HL-60/S4 treated with phorbol 12-myristate 13-acetate at 8.2 ng/mL for 4 days and 3 days (cell line): ENCODE results near the gene RAD51B.

Source experiments
- in situ Hi-C: fragments of 300-500 bp; cut with MboI; formaldehyde crosslinking; loops from 2 replicates; pipeline ENCODE4 v1.15.0; 2022; ENCODE audit warnings: low sequenced_read_pairs

Gene RAD51B

DNA sequence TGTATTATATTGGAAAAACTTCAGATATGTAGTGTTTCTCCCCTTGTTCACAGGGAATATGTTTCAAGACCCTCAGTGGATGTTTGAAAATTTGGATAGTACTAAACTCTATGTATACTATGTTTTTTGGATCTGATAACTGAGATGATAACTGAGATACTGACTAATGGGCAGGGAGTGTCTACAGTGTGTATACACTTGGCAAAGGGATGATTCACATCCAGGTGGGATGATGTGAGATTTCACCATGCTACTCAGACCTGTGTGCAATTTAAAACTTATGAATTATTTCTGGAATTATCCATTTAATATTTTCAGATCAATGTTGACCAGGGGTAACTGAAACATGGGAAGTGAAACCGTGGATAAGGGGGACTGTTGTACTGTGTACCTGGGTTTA is 13.8 kb downstream of the RAD51B start:
- in situ Hi-C loops = no loop called here

DNA sequence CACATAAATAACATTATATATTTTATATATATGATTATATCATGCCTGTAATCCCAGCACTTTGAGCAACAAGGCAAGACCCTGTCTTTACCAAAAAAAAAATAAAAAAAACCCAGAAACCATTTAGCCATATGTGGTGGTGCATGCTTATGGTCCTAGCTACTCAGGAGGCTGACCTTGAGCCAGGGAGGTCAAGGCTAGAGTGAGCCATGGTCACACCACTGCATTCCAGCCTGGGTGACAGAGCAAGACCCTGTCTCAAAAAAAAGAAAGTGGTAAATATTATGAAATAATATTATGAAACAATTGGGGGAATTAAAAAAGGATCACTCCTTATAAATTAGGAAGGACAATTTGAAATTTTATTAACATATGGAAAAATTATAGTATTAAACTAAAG is 16.0 kb downstream of the RAD51B start:
- in situ Hi-C loops = no loop called here

DNA sequence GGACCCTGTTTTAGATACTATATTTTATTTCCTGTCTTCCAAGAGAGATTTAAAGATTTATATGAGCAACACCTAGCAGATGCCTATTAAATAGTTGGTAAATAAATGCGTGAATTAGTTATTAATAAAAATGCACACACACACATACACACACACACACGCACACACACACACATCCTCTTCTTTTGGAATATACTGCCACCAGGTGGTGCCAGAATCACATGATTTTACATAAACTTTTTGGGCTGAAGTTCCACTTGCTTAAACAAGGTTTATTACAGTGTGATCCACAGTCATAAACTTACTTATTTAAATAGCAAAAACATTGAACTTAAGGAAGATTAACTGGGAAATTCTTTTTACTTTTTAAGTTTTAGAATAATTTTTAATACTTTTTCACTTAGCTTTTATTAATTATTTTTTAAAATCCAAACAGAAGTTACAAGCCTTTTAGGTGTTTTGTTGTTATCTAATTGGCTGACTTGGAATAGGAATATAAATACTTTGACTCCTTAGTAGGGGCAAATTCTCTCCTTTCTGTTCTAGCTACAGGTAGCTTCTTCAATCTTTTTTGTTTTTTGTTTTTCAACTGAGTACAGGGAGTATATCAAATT is 17.5 kb downstream of the RAD51B start:
- in situ Hi-C loops = no loop called here

DNA sequence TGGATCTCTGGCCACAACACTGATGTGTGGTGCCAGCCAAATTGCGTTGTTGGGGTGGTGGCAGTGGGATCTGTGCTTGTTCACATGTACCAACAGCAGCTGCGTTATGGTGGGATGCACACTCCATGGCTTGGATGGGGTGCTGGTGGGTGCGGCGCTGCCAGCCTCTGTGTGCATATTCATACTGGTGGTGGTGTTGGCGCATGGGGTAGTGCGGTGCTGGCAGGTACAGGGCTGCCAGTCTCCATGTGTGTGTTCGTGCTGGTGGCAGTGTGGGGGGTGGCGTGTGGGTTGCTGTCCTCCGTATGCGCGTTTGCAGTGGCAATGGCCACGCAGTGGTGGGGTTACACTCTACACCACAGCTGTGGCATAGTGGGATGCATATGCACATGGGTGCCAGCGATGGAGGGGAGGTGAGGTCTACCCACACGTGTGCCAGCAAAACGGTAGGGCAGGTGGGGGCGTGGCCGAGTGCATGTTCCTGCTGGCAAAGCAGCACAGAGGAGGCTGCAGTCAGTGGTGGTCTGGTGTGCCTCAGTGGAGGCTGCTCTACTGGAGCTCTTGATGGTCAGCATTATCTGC is 26.5 kb downstream of the RAD51B start:
- in situ Hi-C loops = no loop called here

DNA sequence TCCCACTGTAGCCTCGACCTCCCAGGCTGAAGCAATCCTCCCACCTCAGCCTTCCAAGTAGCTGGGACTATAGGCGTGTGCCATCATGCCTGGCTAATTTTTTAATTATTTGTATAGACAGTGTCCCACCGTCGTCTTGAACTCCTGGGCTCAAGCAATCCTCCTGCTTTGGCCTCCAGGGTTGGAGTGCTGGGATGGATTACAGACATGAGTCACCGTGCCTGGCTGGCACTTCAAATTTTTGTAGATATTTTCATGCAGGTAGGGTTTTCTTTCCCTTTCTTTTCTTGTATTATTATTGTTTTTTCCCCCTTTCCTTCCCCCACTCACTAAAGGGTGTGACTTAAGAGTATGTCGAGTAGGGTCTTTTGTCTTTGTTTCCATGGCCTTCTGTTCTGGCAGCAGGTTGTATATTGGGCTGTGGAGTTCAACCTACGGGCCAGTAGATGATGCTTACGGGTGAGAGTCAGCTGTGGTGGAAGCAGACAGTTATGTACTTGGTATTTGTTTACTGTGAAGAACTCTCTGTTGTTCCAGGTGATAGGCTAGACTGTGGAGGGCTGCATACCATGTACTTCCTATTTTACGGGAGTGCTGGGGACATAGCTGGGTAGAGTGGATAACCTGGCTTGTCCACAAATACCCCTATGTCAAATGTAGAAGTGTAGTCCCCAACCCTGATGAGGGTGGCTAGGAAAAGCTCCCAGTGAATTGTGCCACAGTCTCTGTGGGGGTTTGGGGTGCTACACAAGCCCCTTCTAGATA is 30.7 kb downstream of the RAD51B start:
- in situ Hi-C loops = no loop called here

DNA sequence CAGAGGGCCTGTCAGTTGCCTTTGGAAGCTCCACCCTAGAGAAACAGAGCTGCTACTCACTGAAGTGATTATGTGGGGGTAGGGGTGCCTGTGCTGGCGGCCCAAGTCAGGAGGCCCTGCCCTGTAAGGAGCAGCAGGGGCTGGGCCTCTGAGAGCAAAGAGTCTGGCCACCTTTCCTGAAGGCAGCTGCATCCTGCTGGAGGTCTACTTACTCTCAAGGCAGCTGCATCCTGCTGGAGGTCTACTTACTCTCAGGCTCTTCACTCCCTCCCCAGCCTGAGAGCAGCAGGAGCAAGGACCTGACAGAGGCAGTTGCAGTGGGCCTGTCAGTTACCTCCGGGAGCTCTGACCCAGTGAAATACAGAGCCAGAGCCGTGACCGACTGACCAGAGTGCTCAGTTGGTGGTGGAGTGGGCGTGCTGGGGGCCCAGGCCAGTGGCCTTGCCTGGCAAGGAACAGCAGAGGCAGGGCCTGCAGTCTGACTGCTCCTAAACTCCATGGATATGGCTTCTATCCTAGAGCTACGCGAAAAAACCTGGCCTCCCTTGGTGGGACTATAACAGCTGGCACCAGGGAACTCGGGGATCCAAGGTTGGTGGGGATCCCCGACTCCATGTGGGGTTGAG is 32.3 kb downstream of the RAD51B start:
- in situ Hi-C loops = no loop called here

DNA sequence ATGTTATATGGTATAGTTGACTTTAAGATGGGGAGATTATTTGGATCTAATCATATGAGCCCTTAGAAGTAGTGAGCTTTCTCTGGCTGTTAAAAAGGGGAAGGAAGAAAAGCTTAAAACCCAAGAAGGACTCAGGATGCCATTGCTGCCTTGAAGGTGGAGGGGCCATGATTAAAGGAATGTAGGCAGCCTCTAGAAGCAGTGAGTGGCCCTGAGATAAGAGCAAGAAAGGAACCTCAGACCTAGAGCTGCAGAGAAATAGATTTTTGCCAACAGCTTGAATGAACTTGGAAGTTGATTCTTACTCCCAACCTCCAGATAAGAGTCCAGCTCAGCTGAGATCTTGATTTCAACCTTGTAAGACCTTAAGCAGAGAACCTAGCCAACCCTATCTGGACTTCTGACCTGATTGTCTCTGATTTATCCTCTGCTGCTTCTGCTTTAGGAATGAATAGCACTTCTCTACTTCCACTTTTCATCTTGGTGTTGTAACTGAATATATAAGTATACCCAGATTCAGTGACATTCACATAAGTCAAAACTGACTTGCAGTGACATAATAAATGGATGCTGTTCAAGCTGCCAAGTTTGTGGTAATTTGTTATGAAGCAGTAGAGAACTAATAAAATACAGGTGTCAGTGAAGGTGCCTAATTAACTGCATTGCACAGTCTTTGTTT is 33.5 kb downstream of the RAD51B start:
- in situ Hi-C loops = no loop called here

DNA sequence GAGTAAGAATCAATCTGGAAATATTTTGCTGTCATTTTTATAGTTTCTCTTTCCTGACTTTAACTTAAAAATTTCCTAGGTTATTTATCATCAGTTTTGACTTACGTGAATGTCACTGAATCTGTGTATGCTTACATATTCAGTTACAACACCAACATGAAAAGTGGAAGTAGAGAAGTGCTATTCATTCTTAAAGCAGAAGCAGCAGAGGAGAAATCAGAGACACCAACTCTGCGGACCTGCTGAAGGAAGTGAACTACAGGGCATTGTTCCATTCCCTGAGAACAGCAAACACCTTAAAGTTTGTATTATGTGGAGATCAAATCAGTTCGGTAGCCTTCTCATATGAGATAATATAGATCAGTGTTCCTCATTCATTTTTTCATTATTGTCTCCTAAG is 34.1 kb downstream of the RAD51B start:
- in situ Hi-C loops = no loop called here

DNA sequence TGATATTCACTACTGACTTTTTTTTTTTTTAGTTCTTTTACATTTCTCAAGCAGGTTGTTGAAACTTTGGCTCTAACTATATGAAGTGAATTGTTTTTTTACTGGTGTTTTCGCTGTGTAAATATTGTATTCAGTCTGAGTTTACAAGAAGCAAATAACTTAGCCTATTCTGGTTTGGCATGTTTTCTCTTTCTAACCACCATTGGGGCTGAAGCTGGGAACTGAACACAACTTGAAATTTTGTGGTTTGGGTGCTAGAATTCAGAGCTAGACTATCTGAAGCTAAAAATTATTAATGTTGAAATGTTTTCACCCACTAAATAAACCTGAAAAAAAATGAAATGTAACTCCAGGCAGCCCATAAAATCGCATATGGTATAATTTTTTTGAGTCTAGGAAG is 37.2 kb downstream of the RAD51B start:
- in situ Hi-C loops = no loop called here

DNA sequence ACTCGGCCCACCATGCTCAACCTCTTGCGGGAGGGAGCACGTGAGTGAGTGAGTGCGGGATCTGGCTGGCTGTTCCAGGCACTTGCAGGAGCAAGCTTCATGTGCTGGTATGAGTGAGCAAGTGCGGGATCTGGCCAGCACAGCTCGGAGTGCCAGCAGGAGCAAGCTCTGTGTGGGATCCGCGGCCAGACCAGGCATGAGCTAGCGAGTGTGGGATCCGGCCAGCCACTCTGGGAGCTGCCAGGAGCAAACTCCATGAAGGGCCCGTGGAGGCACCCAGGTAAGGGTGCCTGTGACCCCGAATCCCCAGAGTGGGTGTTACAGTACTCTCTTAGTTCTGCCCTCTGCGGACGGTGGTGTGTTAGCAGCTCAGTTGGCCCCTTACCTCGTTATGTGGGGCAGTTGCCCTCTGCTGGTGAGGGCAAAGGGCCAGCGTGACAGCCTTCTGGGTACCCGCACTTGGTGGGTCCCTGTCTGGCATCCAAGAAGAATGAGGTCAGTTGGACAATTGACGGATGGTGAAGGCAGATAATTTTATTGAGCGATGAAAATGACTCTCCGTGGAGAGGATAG is 38.3 kb downstream of the RAD51B start:
- in situ Hi-C loops = no loop called here

DNA sequence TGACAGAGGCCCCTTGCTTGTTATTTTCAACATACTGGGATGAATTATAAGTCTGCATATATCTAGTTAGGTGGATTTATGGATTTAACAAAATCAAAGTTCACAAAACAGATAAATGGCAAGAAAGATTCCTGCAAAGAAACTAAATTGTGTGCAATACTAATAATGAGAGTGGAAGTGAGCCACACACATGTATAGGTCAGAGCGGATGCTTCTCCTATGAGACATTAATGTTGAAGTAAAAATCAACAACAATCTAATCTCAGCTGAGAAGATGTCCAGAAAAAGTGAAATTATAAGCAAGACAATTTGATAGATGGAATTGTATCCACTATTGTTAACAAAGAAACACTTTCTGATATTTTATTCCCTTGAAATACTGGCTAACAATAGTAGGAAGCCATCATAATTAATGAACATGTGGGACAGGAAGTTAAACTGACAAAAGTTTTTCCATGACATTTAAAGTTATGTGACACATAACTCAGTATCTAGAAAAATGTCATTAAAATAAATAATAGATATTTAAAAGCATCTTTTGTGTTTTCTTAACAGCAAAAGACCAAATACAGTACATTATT is 39.7 kb downstream of the RAD51B start:
- in situ Hi-C loops = no loop called here

DNA sequence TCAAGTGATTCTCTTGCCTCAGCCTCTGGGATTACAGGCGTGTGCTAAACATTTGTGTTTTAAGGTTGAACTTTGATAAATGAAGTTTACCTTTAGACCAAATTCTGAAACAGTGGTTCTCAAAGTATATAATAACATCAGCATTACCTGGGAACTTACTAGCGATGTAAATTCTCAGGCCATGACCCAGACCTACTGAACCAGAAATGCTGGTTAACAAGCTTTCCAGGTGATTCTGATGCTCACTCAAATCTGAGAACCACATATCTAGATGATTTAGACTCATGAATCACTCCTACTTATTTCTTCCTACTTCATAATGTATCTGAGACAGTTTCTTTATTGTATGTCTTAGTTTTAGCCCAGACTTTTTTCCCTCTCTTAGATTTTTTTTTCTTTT is 43.6 kb downstream of the RAD51B start:
- in situ Hi-C loops = no loop called here

DNA sequence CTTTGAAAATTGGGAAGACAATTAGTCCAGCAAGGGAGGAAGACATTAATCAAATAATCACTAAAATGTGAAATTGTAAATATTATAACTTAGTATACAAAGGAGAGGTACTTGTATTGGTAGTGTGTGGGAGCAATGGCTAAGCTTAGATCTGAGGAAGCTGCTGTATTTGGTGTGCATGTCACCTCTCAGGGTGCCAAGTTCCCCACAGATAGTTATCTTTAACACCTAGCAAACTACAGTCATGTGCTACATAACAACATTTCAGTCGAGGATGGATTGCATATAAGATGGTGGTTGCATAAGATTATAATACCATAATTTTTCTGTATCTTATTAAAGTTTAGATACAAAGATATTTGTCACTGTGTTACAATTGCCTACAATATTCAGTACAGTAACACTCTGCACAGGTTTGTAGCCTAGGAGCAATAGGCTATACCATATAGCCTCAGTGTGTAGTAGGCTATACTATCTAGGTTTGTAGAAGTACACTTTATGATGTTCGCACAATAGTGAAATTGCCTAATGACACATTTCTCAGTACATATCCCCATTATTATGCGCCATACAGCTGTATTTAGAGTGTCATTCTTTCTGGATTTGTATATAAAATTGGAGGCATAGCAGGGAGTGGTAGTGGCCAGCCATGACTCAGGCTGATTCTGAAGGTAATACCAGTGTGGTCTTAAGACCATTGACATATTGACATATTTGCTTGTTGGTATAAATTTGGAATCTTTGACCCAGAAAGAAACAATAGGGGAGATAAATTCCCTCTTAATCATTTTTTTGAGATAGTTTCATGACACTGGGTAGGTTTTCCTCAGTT is 55.8 kb downstream of the RAD51B start:
- in situ Hi-C loops = no loop called here

DNA sequence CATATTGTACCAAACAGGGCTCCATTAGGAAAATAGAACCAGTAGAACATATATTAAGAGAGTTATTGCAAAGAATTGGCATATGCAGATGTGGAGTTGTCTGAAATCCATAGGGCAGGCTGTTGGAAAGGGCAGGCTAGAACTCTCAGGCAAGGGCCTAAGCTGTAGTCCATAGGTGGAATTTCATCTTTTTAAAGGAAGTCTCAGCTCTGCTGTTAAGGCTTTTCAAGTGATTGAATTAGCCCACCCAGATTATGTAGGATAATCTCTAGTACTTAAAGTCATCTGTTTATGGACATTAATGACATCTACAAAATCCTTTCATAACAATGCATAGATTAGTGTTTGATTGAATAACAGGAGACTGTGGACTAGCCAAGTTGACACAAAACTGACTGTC is 59.4 kb downstream of the RAD51B start:
- in situ Hi-C loops = no loop called here

DNA sequence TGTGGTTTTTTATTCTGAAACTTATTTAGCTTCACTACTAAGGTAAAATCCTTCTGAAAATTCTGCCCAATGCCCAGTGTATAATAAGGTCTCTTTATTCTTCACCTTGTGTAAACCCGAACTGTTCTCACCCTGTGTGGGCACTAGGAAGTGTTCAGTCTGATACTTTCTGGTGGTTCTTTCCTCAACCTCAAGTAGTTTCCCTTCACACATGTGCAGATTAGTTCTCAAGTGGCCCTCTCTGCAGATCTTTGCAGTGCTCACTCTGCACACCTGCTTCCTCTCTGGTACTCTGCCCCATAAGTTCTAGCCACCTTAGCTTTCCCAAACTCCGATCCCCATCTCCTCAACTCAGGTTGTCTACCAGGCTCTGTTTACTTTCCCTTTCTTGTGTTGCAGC is 61.6 kb downstream of the RAD51B start:
- in situ Hi-C loops = no loop called here

DNA sequence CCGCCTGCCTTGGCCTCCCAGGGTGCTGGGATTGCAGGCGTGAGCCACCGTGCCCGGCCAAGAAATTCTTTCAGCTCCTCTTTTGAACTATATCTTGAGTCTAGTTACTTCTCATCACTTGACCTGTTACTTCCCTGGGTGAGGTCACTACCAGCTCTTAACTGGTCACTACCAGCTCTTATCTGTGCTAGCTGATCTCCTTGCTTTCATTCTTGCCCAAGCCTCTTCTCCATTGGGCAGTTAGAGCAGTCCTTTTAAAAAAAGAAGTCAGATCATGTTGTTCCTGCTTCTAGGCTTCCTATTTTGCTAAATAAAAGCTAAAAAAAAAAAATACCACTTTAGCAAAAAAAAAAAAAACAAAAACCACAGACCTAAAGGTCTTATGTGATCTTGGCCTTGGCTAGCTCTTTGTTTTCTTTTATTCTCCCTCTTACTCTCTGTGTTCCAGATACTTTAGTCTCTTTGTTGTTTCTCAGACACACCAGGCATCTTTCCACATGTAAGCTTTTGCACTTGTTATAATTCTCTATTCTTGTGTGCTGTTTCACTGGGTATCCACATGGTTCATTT is 63.5 kb downstream of the RAD51B start:
- in situ Hi-C loops = no loop called here

DNA sequence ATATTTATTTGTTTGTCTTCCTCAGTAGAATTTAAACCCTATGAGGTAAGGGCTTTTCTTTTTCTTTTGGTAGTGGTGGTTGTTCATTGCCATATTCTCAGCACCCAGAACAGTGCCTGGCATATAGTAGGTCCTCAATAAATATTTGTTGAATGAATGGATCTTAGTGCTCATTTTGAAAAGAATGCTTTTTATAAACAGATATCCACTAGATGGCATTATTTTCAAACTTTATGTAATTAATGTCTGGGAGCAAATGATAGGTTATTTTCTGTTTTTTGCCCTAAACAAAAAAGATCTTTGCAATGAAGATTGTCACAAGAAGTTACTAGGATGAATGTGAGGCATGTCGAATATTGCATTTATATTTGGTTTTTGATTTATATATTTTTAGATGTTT is 64.1 kb downstream of the RAD51B start:
- in situ Hi-C loops = no loop called here

DNA sequence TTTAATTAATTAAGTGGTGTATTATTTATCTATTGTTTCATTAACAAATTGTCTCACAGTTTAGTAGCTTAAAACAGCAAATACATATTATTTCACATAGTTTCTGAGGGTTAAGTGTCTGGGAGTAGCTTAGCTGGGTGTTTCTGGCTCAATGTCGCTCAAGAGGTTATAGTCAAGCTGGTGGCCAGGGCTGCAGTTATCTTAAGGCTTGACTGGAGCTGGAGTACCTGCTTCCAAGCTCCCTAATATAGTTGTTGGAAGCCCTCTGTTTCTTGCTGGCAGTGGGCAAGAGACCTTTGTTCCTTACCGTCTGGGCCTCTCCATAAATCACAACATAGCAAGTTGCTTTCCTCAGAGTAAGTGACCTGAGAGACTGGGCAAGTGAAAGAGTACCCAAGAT is 66.6 kb downstream of the RAD51B start:
- in situ Hi-C loops = no loop called here

DNA sequence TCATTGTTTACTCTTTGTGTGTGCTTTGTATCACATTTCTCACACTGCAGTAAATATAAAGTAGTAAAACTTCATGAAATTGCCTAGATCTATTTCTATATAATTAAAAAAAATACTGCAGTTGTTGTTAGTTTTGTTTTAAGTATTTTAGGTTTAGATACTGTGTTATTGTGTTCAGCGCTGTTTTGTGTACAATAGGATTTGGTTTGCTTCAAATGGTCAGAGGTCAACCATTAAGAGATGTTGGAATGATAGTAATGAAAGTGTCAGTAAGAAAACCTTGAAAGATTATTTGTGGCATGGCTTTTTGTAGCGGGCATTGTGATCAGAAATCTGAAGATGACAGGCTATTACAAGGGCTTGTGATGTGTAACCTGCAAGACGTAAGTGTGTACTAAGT is 67.9 kb downstream of the RAD51B start:
- in situ Hi-C loops = no loop called here

DNA sequence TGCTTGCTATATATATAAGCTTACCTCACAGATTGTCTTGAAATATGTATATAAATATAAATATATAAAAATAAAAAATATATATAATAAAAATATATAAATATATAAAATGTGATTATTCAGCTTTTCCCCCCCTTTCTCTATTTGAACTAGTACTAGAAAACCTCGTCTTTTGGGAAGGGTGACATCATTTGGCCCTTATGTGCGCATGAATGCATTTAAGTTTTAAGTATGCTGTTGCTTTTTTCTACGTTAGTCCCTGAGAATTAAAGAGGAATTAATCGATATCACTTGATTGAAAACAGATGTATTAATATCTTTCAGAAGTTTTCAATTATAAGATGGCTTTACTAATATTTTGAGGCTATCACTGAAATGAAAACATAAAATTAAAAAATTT is 69.9 kb downstream of the RAD51B start:
- in situ Hi-C loops = no loop called here
